ENCODE data around the gene TTC7B.

TTC7B gene

GRCh38 chr14:90703841-90704737, 112.1 kb downstream of the TTC7B start:
- DNase-seq (ENCODE audit: low read depth in 2 of 2): no peak

- no peak for DNase-seq (ENCODE audit: low read depth in 2 of 2)
Measured at GRCh38 chr14:90700933-90701776, 115.1 kb downstream of the TTC7B start.

DNA sequence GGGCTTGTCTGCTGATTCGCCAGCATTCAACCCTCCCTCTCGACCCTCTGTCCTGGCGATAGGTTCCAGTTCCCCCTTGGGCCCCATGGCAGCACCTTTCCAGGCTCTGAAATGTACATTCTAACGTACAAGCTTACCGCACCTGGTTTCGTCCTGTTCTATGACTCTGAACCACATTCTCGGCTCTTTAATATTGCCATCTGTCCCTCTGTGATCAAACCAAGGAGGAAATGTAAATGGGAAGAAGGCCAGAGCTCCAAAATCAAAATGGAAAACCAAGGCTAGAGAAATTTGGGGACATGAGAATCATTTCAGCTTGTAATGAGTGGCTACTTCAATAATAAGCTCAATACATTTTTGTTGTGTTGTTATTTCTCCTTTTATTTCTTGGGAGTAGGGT, 117.2 kb downstream of the TTC7B start:
- no peak for DNase-seq (ENCODE audit: low read depth in 2 of 2)

GRCh38 chr14:90698379-90698869, 117.8 kb downstream of the TTC7B start:
- no peak for DNase-seq (ENCODE audit: low read depth in 2 of 2)

GRCh38 chr14:90697577-90698206, 118.5 kb downstream of the TTC7B start:
- DNase-seq (ENCODE audit: low read depth in 2 of 2): peak; percentile 64 to 69

- DNase-seq (ENCODE audit: low read depth in 2 of 2): no peak
Measured at GRCh38 chr14:90697132-90697531, 119.1 kb downstream of the TTC7B start.

GRCh38 chr14:90696720-90697119, 119.5 kb downstream of the TTC7B start:
- DNase-seq (ENCODE audit: low read depth in 2 of 2): no peak

GRCh38 chr14:90695997-90696660, 120.1 kb downstream of the TTC7B start:
- DNase-seq (ENCODE audit: low read depth in 2 of 2): no peak

GRCh38 chr14:90693413-90693812, 122.8 kb downstream of the TTC7B start:
- DNase-seq (ENCODE audit: low read depth in 2 of 2): no peak

GRCh38 chr14:90692826-90693225, 123.4 kb downstream of the TTC7B start:
- no peak for DNase-seq (ENCODE audit: low read depth in 2 of 2)

DNA sequence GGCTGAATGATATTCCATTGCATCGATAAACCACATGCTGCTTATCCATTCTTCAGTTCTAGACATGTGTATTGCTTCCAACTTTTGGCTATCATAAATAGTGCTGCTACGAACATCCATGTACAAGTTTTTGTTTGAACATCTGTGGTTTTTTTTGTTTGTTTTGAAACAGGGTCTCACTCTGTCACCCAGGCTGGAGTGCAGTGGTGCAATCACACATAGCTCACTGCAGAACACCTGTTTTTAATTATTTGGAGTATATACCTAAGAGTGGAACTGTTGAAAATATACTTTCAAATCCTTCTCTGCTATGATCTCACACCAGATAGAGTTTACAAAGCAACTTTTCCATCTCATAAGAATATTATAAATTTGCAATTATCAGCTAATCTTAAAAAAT, 124.2 kb downstream of the TTC7B start:
- DNase-seq (ENCODE audit: low read depth in 2 of 2): no peak

DNA sequence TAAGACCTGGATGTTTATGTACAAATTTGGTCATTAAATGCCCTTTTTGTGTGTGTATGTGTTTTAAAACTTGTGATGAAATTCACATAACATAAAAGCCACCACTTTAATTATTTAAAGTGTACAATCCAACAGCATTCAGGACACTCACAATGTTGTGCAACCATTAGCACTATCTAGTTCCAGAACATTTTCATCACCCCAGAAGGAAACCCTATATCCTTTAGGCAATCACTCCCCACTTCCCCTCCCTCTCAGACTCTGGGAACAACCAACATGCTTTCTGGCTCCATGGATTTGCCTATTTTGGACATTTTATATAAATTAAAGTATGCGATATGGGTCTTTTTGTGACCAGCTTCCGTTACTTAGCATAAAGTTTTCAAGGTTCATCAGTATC, 124.6 kb downstream of the TTC7B start:
- no peak for DNase-seq (ENCODE audit: low read depth in 2 of 2)

GRCh38 chr14:90687680-90688079, 128.6 kb downstream of the TTC7B start:
- DNase-seq (ENCODE audit: low read depth in 2 of 2): no peak

DNA sequence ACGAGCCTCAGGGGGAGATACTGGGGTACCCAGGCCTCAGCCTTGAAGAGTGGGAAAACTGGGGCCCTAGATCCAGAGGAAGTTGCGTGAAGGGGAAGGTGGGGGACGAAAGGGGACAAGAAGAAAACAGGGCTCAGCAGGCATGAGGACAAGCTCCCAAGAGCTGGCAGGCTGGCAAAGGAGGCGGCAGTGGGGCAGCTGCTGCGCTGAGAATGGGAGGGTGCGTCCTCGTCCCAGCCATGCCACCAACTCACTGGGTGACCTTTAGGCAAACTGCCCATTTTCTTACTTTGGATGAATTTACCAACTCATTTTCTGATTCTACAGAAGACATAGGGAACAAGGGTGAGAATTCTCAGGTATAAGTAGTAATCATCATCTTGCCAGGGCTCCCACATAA, 133.6 kb downstream of the TTC7B start:
- DNase-seq (ENCODE audit: low read depth in 2 of 2): no peak

GRCh38 chr14:90681929-90682328, 134.3 kb downstream of the TTC7B start:
- DNase-seq (ENCODE audit: low read depth in 2 of 2): no peak

DNA sequence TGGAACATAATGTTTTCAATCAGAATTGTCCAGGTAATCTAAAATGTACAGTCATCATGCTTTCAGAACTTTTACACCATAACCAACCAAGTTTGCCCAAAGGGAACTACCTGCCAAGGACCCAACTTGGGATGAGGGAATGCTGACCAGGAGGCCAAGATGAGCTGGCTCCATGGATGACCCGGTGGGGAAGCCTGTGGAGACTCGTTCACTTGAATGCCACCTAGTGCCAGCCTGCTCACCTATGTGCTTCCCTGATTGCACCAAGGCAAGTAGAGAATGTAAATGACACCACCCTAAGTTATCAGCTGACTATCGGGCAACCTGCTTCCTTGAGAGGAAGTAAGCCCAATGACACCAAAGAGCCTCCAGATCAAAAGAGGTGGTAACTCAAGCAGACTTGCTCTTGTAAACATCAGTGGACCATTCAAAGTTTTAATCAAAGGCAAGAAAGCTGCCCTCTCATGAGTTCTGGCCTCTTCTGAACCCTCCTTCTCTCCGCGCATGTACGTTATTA, 137.3 kb downstream of the TTC7B start:
- DNase-seq (ENCODE audit: low read depth in 2 of 2): no peak

DNA sequence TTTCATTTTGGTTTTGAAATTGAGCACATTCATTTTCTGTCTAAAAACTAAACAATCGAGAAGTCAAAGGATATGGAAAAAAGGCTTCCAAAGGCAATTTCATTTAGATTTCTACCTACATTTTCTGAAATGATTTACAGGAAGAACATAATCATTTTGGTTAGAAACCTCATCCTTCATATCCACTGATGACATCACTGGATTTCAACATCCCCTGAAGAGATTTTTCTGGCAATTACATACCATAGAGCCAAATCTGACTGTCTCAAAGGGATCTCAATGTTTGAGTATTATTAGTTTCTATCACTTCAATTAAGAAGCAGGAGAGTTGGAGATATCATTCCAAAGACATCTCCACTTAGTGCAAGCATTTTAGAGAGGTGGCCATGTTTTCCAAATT, 137.8 kb downstream of the TTC7B start:
- DNase-seq (ENCODE audit: low read depth in 2 of 2): no peak

- no peak for DNase-seq (ENCODE audit: low read depth in 2 of 2)
Measured at GRCh38 chr14:90677484-90678050, 138.7 kb downstream of the TTC7B start.

GRCh38 chr14:90676912-90677311, 139.3 kb downstream of the TTC7B start:
- DNase-seq (ENCODE audit: low read depth in 2 of 2): no peak

DNA sequence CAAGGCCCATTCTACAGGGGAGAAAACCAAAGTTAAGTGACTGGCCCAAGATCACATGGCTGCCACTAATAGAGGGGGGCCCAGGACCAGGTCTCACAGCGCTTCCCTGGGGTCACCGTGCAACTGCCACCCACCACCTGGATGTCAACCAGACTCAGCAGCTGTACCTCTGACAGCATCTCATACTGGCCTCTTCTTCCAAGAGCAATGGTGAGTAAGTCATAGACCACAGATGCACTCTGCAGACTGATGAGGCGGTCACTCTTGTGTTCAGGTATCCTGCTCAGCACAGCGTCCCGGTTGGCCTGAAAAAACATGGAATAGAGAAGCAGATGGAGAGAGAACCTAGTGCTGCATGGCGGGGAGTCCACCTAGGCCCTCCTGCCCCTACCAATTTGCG, 139.9 kb downstream of the TTC7B start:
- DNase-seq (ENCODE audit: low read depth in 2 of 2): no peak

DNA sequence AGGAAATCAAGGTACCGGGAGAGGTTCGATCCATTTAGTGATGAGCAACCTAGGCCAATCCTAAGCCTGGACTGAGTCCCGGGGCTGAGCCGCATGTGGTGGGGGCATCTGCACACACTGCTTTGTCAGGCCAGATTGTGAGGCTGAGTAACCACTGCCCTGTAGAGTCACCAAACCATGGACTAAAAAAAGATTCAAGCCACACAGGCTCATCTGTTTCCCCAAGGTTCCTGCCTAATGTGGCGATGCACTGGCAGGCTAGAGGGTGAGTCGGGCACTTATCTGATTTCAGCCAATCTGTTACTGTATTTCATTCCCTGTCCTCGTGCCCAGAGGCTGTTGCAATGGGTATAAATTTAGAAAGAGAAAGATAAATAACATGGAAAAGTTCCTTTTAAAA, 140.8 kb downstream of the TTC7B start:
- no peak for DNase-seq (ENCODE audit: low read depth in 2 of 2)
